GM18499 (cell line): ENCODE measurements around the gene COPS2.
"Not testable (repeated sequence)": the region's sequence is repeated elsewhere in the genome, so short reads cannot be mapped to it uniquely, and the experiment has no call there.

ENCODE experiments used
- ATAC-seq: cut with Tn5 transposase; IDR thresholded peaks from one replicate; pipeline ENCODE4 v1.9.1; 2021; ENCODE audit warnings: moderate number of reproducible peaks; ENCODE audit not compliant: insufficient read depth, unreplicated experiment

COPS2 gene

GRCh38 chr15:49155110-49155833 is at the start of gene COPS2:
TSS of gene COPS2 (minus strand) at chr15:49155599. CDS start at chr15:49155578, 21 bp downstream.
- ATAC-seq: peak; percentile 79

- ATAC-seq: no peak
Measured at GRCh38 chr15:49200347-49200746, 44.9 kb upstream of the COPS2 start.

- no peak for ATAC-seq
Measured at GRCh38 chr15:49199666-49200065, 44.3 kb upstream of the COPS2 start.

- no peak for ATAC-seq
Measured at GRCh38 chr15:49196856-49197255, 41.5 kb upstream of the COPS2 start.

GRCh38 chr15:49191892-49192291 is 36.5 kb upstream of the COPS2 start:
- no peak for ATAC-seq

- ATAC-seq: no peak
Measured at GRCh38 chr15:49190586-49190985, 35.2 kb upstream of the COPS2 start.

GRCh38 chr15:49189631-49190030 is 34.2 kb upstream of the COPS2 start:
- no peak for ATAC-seq

GRCh38 chr15:49188933-49189332 is 33.5 kb upstream of the COPS2 start:
- no peak for ATAC-seq

- ATAC-seq: no peak
Measured at GRCh38 chr15:49187549-49188245, 32.3 kb upstream of the COPS2 start.

- no peak for ATAC-seq
Measured at GRCh38 chr15:49185473-49185872, 30.1 kb upstream of the COPS2 start.

GRCh38 chr15:49183741-49184140 is 28.3 kb upstream of the COPS2 start:
- not testable (repeated sequence) for ATAC-seq

- ATAC-seq: no peak
Measured at GRCh38 chr15:49182128-49182527, 26.7 kb upstream of the COPS2 start.

- ATAC-seq: no peak
Measured at GRCh38 chr15:49179433-49180190, 24.2 kb upstream of the COPS2 start.

GRCh38 chr15:49178497-49178896 is 23.1 kb upstream of the COPS2 start:
- ATAC-seq: no peak

- ATAC-seq: not testable (repeated sequence)
Measured at GRCh38 chr15:49175582-49176397, 20.4 kb upstream of the COPS2 start.

- no peak for ATAC-seq
Measured at GRCh38 chr15:49174902-49175301, 19.5 kb upstream of the COPS2 start.

GRCh38 chr15:49171790-49172189 is 16.4 kb upstream of the COPS2 start:
- ATAC-seq: no peak

GRCh38 chr15:49169880-49170597 is 14.6 kb upstream of the COPS2 start, which contains the start of gene GALK2:
TSS of gene GALK2 (plus strand) at chr15:49170247. CDS start at chr15:49170323, 76 bp downstream.
- ATAC-seq: peak; percentile 87

GRCh38 chr15:49168016-49168415 is 12.6 kb upstream of the COPS2 start:
- ATAC-seq: no peak
